Measurements from ENCODE around the gene EIPR1. TPM values are rescaled to one million over a fixed set of nuclear protein-coding genes. Genes with fewer than 3 reads are reported as not detected.

Gene EIPR1
- total RNA-seq, 1 donor from 2014 or later, result 27.9 TPM

- no peak overlapping the region for H3K27ac Mint-ChIP-seq
- H3K9me3 Mint-ChIP-seq, result peaks cover 8% of the 10 kb centered on the region
- DNase-seq (ENCODE audit: low spot score in 2 of 2, unreplicated experiment in 2 of 2), result no peak
- no peaks in the 10 kb centered on the region for H3K4me1 Mint-ChIP-seq
- no peaks in the 10 kb centered on the region for H3K27me3 Mint-ChIP-seq (ENCODE audit: low read depth)
- peaks cover 18% of the 10 kb centered on the region for H3K36me3 Mint-ChIP-seq
- no peak overlapping the region for H3K4me3 Mint-ChIP-seq
- TF ChIP-seq, protein P1, sequence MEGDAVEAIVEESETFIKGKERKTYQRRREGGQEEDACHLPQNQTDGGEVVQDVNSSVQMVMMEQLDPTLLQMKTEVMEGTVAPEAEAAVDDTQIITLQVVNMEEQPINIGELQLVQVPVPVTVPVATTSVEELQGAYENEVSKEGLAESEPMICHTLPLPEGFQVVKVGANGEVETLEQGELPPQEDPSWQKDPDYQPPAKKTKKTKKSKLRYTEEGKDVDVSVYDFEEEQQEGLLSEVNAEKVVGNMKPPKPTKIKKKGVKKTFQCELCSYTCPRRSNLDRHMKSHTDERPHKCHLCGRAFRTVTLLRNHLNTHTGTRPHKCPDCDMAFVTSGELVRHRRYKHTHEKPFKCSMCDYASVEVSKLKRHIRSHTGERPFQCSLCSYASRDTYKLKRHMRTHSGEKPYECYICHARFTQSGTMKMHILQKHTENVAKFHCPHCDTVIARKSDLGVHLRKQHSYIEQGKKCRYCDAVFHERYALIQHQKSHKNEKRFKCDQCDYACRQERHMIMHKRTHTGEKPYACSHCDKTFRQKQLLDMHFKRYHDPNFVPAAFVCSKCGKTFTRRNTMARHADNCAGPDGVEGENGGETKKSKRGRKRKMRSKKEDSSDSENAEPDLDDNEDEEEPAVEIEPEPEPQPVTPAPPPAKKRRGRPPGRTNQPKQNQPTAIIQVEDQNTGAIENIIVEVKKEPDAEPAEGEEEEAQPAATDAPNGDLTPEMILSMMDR (IDR thresholded peaks at IDR 0.05; ENCODE audit: unreplicated experiment), result no peak
Observed at GRCh38 chr2:3354986-3355385, 22.6 kb downstream of the EIPR1 start.

- DNase-seq (ENCODE audit: low spot score in 2 of 2, unreplicated experiment in 2 of 2), result no peak
- H3K4me1 Mint-ChIP-seq, result no peaks in the 10 kb centered on the region
- no peaks in the 10 kb centered on the region for H3K27me3 Mint-ChIP-seq (ENCODE audit: low read depth)
- no peak overlapping the region for H3K4me3 Mint-ChIP-seq
- TF ChIP-seq, protein P1 (IDR thresholded peaks at IDR 0.05; ENCODE audit: unreplicated experiment), result no peak
- peaks cover 35% of the 10 kb centered on the region for H3K36me3 Mint-ChIP-seq
- H3K27ac Mint-ChIP-seq, result no peak overlapping the region
- peaks cover 13% of the 10 kb centered on the region for H3K9me3 Mint-ChIP-seq
Observed at GRCh38 chr2:3349211-3349693, 28.4 kb downstream of the EIPR1 start.

GRCh38 chr2:3348767-3349166 lies 28.9 kb downstream of the EIPR1 start:
- no peaks in the 10 kb centered on the region for H3K27me3 Mint-ChIP-seq (ENCODE audit: low read depth)

DNA sequence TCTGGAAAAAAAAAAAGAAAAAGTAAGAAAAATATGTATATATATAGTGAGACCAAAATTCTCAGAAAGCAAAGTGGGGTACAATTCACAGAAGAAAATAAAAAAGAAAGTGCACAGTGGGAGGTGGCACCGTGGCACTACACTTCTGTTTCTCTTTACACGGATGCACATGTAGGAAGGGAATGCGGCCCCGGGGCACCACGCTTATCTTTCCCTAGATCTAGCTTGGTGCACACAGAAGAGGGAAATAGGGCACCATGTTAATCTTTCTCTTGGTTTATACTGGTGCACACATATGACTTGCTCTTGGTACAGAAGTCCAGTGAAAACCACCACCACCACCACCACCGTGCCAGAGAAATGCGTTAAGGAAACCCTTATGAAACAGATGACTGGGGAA lies 32.0 kb downstream of the EIPR1 start:
- Mint-ChIP-seq H3K27ac (no peak overlapping the region), H3K4me3 (no peak overlapping the region), H3K27me3 (ENCODE audit: low read depth) (no peaks in the 10 kb centered on the region), H3K9me3 (peaks cover 6% of the 10 kb centered on the region), H3K36me3 (peaks cover 24% of the 10 kb centered on the region), H3K4me1 (no peaks in the 10 kb centered on the region)
- TF ChIP-seq, protein P1 (IDR thresholded peaks at IDR 0.05; ENCODE audit: unreplicated experiment), result no peak
- DNase-seq (ENCODE audit: low spot score in 2 of 2, unreplicated experiment in 2 of 2), result no peak

More at GRCh38 chr2:3348767-3349166, 28.9 kb downstream of the EIPR1 start:
- peaks cover 13% of the 10 kb centered on the region for H3K9me3 Mint-ChIP-seq
- DNase-seq (ENCODE audit: low spot score in 2 of 2, unreplicated experiment in 2 of 2), result no peak
- H3K4me3 Mint-ChIP-seq, result no peak overlapping the region
- H3K27ac Mint-ChIP-seq, result no peak overlapping the region
- TF ChIP-seq, protein P1 (IDR thresholded peaks at IDR 0.05; ENCODE audit: unreplicated experiment), result no peak
- H3K4me1 Mint-ChIP-seq, result no peaks in the 10 kb centered on the region
- peaks cover 35% of the 10 kb centered on the region for H3K36me3 Mint-ChIP-seq

DNA sequence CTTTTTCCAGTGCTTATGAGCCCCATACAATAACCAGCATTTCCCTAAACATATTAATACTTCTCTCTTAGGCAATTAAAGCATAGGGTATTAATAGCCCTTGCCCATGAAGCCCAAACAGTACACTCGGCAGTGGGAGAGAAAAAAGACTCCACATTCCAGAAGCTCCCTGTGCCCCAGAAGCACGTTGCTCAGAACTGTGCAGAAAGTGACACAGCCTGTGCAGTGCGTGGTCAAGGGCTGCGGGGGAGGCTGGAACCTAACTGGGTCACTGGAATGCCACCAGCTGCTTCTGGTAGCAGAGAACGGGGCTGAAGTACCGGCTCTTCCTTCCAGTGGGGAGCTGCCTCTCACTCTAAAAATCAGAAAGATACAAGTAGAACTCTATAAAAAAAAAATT lies 32.7 kb downstream of the EIPR1 start:
- no peak overlapping the region for H3K4me3 Mint-ChIP-seq
- TF ChIP-seq, protein P1 (IDR thresholded peaks at IDR 0.05; ENCODE audit: unreplicated experiment), result no peak
- H3K4me1 Mint-ChIP-seq, result no peaks in the 10 kb centered on the region
- no peak overlapping the region for H3K27ac Mint-ChIP-seq
- H3K9me3 Mint-ChIP-seq, result peaks cover 6% of the 10 kb centered on the region
- DNase-seq (ENCODE audit: low spot score in 2 of 2, unreplicated experiment in 2 of 2), result no peak
- peaks cover 18% of the 10 kb centered on the region for H3K36me3 Mint-ChIP-seq
- H3K27me3 Mint-ChIP-seq (ENCODE audit: low read depth), result no peaks in the 10 kb centered on the region

DNA sequence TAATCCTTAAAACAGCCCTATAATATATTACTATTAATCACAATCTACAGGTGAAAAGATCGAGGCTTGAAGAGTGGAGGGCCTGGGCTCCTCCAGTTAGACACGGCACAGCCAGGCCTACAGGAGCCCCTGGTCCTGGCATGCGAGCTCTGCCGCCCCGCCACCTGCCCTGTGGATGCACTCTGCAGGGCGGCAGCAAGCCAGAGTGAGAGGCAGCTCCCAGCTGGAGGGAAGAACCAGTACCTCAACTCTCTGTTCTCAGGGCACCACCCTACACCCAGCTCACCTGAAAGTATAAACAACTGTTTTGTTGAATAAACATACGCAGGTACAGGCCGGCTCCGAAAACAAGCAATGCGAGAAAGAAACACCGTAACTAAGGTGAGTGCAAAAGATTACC lies 34.6 kb downstream of the EIPR1 start:
- TF ChIP-seq, protein P1 (IDR thresholded peaks at IDR 0.05; ENCODE audit: unreplicated experiment), result no peak
- Mint-ChIP-seq H3K4me1 (no peaks in the 10 kb centered on the region), H3K36me3 (peaks cover 20% of the 10 kb centered on the region), H3K27ac (peak overlapping the region; percentile 25), H3K4me3 (no peak overlapping the region), H3K9me3 (peaks cover 6% of the 10 kb centered on the region), H3K27me3 (ENCODE audit: low read depth) (no peaks in the 10 kb centered on the region)
- no peak for DNase-seq (ENCODE audit: low spot score in 2 of 2, unreplicated experiment in 2 of 2)

Data from mesothelial cell of epicardium (in vitro differentiated cells).